ENCODE data around the gene UPF3A. TPM values are rescaled to one million over a fixed set of nuclear protein-coding genes. Genes with fewer than 3 reads are reported as not detected.

The UPF3A gene
- total and polyA plus RNA-seq, 9 of the 15 experiments (the other 6 are each of a cell fraction or from before 2014, with no cell fraction given), result 15.6 to 76.5 (median 40.9) TPM

DNA sequence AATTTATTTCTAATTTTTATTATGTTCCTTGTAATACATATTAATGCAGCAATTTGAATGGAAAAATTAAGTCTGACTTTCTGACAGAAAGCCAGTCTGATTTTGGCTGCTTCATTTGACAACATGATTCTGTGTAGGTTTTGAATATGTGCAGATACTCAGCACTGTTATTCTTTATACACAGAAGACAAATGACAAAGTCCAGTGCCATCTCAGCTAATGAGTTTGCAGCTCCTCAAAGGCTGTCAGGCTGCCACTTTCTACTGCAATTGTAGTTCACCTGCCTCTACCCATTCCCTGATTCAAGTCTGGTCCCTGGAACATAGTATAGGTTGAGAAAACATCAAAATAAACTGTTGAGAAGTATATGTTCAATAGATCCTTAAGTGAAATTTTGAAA lies 30.0 kb downstream of the UPF3A start:
- H2AFZ ChIP-seq (ENCODE audit: low read depth, low read length), result peak overlapping the region; percentile 25
- TF ChIP-seq SP2 (IDR thresholded peaks at IDR 0.05; ENCODE audit: extremely low read depth, low read depth, low read length, poor library complexity, severe bottlenecking) (no peak), CBX5 (IDR thresholded peaks at IDR 0.05; ENCODE audit: borderline replicate concordance, low read depth) (no peak), RBBP5 (IDR thresholded peaks at IDR 0.05; ENCODE audit: borderline replicate concordance, insufficient read depth, low read length, poor library complexity, severe bottlenecking) (no peak), TCF3 (CRISPR knock-in tag; IDR thresholded peaks at IDR 0.05) (no peak), ZNF408 (CRISPR knock-in tag; IDR thresholded peaks at IDR 0.05; ENCODE audit: low read depth) (no peak), HNRNPUL1 (IDR thresholded peaks at IDR 0.05; ENCODE audit: low read length) (no peak), ZZZ3 (IDR thresholded peaks at IDR 0.05) (no peak), PYGO2 (tag; IDR thresholded peaks at IDR 0.05) (no peak), BRF1 (IDR thresholded peaks at IDR 0.05; ENCODE audit: borderline replicate concordance, extremely low read depth, insufficient read length) (no peak)
- TF ChIP-seq, protein P1, sequence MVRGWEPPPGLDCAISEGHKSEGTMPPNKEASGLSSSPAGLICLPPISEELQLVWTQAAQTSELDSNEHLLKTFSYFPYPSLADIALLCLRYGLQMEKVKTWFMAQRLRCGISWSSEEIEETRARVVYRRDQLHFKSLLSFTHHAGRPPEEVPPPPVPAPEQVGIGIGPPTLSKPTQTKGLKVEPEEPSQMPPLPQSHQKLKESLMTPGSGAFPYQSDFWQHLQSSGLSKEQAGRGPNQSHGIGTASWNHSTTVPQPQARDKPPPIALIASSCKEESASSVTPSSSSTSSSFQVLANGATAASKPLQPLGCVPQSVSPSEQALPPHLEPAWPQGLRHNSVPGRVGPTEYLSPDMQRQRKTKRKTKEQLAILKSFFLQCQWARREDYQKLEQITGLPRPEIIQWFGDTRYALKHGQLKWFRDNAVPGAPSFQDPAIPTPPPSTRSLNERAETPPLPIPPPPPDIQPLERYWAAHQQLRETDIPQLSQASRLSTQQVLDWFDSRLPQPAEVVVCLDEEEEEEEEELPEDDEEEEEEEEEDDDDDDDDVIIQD (CRISPR knock-in tag; IDR thresholded peaks at IDR 0.05), result no peak
- TF ChIP-seq, protein P2, sequence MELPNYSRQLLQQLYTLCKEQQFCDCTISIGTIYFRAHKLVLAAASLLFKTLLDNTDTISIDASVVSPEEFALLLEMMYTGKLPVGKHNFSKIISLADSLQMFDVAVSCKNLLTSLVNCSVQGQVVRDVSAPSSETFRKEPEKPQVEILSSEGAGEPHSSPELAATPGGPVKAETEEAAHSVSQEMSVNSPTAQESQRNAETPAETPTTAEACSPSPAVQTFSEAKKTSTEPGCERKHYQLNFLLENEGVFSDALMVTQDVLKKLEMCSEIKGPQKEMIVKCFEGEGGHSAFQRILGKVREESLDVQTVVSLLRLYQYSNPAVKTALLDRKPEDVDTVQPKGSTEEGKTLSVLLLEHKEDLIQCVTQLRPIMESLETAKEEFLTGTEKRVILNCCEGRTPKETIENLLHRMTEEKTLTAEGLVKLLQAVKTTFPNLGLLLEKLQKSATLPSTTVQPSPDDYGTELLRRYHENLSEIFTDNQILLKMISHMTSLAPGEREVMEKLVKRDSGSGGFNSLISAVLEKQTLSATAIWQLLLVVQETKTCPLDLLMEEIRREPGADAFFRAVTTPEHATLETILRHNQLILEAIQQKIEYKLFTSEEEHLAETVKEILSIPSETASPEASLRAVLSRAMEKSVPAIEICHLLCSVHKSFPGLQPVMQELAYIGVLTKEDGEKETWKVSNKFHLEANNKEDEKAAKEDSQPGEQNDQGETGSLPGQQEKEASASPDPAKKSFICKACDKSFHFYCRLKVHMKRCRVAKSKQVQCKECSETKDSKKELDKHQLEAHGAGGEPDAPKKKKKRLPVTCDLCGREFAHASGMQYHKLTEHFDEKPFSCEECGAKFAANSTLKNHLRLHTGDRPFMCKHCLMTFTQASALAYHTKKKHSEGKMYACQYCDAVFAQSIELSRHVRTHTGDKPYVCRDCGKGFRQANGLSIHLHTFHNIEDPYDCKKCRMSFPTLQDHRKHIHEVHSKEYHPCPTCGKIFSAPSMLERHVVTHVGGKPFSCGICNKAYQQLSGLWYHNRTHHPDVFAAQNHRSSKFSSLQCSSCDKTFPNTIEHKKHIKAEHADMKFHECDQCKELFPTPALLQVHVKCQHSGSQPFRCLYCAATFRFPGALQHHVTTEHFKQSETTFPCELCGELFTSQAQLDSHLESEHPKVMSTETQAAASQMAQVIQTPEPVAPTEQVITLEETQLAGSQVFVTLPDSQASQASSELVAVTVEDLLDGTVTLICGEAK (IDR thresholded peaks at IDR 0.05), result no peak
- TF ChIP-seq, protein P2 (CRISPR knock-in tag; IDR thresholded peaks at IDR 0.05), result no peak

More for the DNA sequence above, 30.0 kb downstream of the UPF3A start:
- Histone ChIP-seq H3K79me2 (ENCODE audit: control insufficient read depth, insufficient read depth, low read length) (peaks cover 35% of the 10 kb centered on the region), H3K4me3 (no peak overlapping the region), H3K27me3 (ENCODE audit: control insufficient read depth in 2 of 2, insufficient read depth in 2 of 2, low read length in 2 of 2) (no peaks in the 10 kb centered on the region), H3K27ac (ENCODE audit: extremely low read depth, low read depth, low read length) (no peak overlapping the region), H3K36me3 (ENCODE audit: control insufficient read depth, insufficient read depth, low read length) (peaks cover 5% of the 10 kb centered on the region; the same call in 1 of the 3 replicates), H4K20me1 (replicated peaks; ENCODE audit: control insufficient read depth, insufficient read depth, low read length) (no peaks in the 10 kb centered on the region), H3K9me1 (ENCODE audit: control insufficient read depth, insufficient read depth, low read length) (no peaks in the 10 kb centered on the region), H3K4me2 (ENCODE audit: insufficient read depth, low read length) (no peak overlapping the region), H3K4me1 (replicated peaks in 1 of 2; ENCODE audit: control insufficient read depth in 2 of 2, insufficient read depth in 2 of 2, low read length in 2 of 2) (peaks cover 0 to 15% of the 10 kb centered on the region in 2 experiments; a peak in 4 of 5 replicates), H3K9ac (ENCODE audit: insufficient read depth in 1 of 2, low read depth in 2 of 2, low read length in 2 of 2) (no peak overlapping the region), H3K9me3 (replicated peaks; ENCODE audit: control insufficient read depth, insufficient read depth, low read depth, low read length) (no peaks in the 10 kb centered on the region)
- CTCF ChIA-PET (ENCODE audit: low intra/inter-chr PET ratio), result no interaction called here
- ATAC-seq (no peak), DNase-seq (ENCODE audit: extremely low read depth in 1 of 4, low spot score in 3 of 4) (no peak), FAIRE-seq (no peak)
- intact Hi-C loops (cut with micrococcal nuclease) (no loop called here), in situ Hi-C loops (cut with MboI) (no loop called here)
- POLR2A ChIA-PET, result interaction anchor here (0.6 kb wide), 1 partner anchor 458 kb away, joined by 3 read pairs; no protein-coding TSS in a partner anchor
- no TSS peak for BruUV-seq (replicated peaks)

Data from K562 (cell line).